Measurements from ENCODE around the gene CDON. TPM values are rescaled to one million over a fixed set of nuclear protein-coding genes. Genes with fewer than 3 reads are reported as not detected.

CDON gene
- total and polyA plus RNA-seq, 8 donors = 0.80 to 10.7 (median 2.9) TPM

DNA sequence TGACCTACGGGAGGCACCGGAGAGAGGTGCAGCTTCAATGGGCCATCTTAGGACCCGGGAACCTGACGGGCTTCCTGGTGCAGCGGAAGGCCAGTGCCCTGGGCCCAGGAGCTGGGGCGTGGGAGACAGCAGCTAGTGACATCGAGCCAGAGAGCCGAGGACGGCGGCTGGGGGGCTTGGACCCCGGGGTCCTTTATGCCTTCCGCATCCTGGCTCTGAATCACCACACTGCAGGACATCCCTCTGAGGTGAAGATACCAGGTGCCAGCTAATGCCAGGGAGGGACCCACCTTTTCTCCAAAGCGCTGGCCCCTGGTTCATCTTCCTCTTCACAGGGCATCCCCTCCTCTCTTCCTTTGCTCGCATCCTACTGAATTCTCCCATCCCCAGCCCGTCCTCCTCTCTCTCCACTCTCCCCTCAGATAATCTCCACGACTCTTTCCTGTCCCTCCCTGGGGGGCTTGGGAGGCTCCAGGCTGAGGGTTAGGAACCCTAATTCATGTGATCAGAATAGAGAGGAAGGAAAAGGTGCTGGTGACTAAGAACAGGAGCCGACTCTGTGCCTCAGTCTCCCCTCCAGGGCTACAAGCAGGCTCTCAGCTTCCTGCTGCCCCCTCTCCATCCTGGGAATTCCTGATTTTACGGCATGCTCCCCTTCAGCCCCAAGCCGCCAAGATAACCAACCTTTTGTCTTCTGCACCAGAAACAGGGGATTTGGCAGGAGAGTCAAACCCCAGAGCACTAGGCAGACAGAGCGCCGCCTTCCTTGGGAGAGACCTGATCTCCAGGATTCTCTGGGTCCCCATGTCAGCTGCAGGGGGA, 108.3 kb downstream of the CDON start:
- H3K36me3 ChIP-seq = no peaks in the 10 kb centered on the region
- H3K27me3 ChIP-seq = no peaks in the 10 kb centered on the region
- H3K4me3 ChIP-seq = no peak overlapping the region
- TF ChIP-seq, protein P1, sequence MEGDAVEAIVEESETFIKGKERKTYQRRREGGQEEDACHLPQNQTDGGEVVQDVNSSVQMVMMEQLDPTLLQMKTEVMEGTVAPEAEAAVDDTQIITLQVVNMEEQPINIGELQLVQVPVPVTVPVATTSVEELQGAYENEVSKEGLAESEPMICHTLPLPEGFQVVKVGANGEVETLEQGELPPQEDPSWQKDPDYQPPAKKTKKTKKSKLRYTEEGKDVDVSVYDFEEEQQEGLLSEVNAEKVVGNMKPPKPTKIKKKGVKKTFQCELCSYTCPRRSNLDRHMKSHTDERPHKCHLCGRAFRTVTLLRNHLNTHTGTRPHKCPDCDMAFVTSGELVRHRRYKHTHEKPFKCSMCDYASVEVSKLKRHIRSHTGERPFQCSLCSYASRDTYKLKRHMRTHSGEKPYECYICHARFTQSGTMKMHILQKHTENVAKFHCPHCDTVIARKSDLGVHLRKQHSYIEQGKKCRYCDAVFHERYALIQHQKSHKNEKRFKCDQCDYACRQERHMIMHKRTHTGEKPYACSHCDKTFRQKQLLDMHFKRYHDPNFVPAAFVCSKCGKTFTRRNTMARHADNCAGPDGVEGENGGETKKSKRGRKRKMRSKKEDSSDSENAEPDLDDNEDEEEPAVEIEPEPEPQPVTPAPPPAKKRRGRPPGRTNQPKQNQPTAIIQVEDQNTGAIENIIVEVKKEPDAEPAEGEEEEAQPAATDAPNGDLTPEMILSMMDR (IDR thresholded peaks at IDR 0.05) = no peak
- WGBS, 2 donors = 80 to 90% methylated on average over 21 of the region's 21 CpGs
- no peak overlapping the region for H3K27ac ChIP-seq
- peaks cover 0 to 7% (median 7%) of the 10 kb centered on the region in 3 donors for H3K4me1 ChIP-seq
- no peak for FAIRE-seq
- intact Hi-C loops (cut with DNase I) = no loop called here
- H3K9me3 ChIP-seq = no peaks in the 10 kb centered on the region
- no peak for DNase-seq
- ATAC-seq = no peak

DNA sequence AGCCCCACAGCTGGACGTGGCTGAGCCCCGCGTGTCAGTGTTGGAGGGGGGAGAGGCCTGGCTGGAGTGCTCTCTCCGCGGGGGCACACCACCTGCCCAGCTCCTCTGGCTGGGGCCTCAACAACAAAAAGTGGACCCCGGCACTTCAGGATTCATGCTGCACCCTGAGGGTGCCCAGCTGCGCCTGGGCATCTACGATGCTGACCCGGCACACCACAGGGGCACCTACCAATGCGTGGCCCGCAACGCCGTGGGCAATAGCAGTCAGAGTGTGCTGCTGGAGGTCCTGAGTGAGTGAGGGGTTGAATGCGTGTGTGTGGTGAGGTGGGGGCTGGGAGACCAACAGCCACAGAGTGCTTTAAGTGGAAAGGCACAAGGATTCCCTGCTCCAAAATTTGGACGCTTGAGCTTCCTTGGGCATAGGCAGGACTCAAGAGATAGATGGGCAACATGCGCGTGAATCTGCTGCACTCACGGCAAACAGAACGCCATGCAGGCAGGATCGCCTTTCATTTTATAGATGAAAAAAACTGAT, 109.2 kb downstream of the CDON start:
- ATAC-seq (no peak), DNase-seq (no peak), FAIRE-seq (no peak)
- 71 to 79% methylated on average over 20 of the region's 20 CpGs for WGBS, 2 donors
- Histone ChIP-seq H3K36me3 (no peaks in the 10 kb centered on the region), H3K27ac (peak overlapping the region in 3 of 4 donors; percentile 12 to 72 (median 69)), H3K9me3 (no peaks in the 10 kb centered on the region), H3K4me1 (peaks cover 0 to 7% (median 7%) of the 10 kb centered on the region in 3 donors), H3K27me3 (no peaks in the 10 kb centered on the region), H3K4me3 (no peak overlapping the region)
- TF ChIP-seq, protein P1 (IDR thresholded peaks at IDR 0.05) = no peak
- intact Hi-C loops (cut with DNase I) = no loop called here

DNA sequence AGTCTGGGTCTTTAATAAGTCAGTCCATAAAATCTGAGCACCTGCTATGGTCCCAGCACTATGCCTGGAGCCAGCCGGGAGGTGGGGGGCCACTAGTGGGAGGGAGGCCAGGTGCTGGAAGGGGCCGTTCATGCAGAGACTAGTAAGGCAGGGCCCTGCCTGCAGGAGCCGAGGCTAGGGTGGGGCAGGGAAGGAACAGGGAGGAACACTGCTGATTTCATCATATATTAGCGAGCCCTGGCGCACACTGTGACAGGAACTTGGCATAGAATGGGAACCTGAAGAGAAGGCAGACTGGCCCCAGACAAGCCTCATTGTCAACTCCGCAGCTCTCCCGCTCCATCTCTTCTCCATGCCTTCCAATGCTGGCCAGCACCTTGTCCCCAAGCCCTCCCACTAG, 109.7 kb downstream of the CDON start:
- TF ChIP-seq, protein P1 (IDR thresholded peaks at IDR 0.05) = no peak
- H3K27ac ChIP-seq = peak overlapping the region in 3 of 4 donors; percentile 12 to 72 (median 69)

DNA sequence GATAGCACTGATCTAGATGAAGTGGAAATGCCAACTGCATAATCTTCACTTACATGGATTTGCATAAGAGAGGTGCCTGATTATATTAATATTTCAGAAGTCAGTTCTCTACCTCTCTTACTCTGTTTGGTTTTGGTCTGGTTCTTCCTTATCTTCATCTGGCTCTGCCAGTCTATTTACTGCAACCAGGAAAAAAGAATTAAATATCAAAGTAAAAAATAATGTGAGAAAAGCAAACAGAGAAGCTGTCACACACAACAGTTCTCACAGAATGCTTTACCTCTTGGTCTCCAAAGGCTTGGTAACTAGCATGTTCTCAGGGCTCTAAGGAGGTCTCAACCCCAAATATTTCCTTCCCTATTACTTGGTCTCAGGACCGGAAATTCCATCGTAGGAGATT, 110.1 kb downstream of the CDON start:
- DNase-seq (no peak), ATAC-seq (peak in 3 of 4 donors; percentile 32 to 58 (median 50)), FAIRE-seq (no peak)
- H3K27ac ChIP-seq = peak overlapping the region in 3 of 4 donors; percentile 12 to 72 (median 69)
- H3K36me3 ChIP-seq = no peaks in the 10 kb centered on the region
- no peak overlapping the region for H3K4me3 ChIP-seq
- WGBS, 2 donors = 20 to 26% methylated on average over 2 of the region's 2 CpGs
- H3K4me1 ChIP-seq = peaks cover 0 to 7% (median 7%) of the 10 kb centered on the region in 3 donors
- H3K27me3 ChIP-seq = no peaks in the 10 kb centered on the region
- intact Hi-C loops (cut with DNase I) = no loop called here
- no peaks in the 10 kb centered on the region for H3K9me3 ChIP-seq
- TF ChIP-seq, protein P1 (IDR thresholded peaks at IDR 0.05) = no peak

More for the DNA sequence above, 109.7 kb downstream of the CDON start:
- no peak overlapping the region for H3K4me3 ChIP-seq
- ATAC-seq = peak; percentile 59 to 83 (median 76)
- FAIRE-seq = no peak
- no peaks in the 10 kb centered on the region for H3K27me3 ChIP-seq
- H3K4me1 ChIP-seq = peaks cover 0 to 7% (median 7%) of the 10 kb centered on the region in 3 donors
- no peaks in the 10 kb centered on the region for H3K9me3 ChIP-seq
- DNase-seq = peak in 4 of 6 donors; percentile 30 to 45 (median 39)
- intact Hi-C loops (cut with DNase I) = no loop called here
- H3K36me3 ChIP-seq = no peaks in the 10 kb centered on the region
- WGBS, 2 donors = 14 to 15% methylated on average over 6 to 7 of the region's 7 CpGs
